Measurements from ENCODE around the gene RTN1.

GRCh38 chr14:59788176-59788575 lies 82.4 kb downstream of the RTN1 start:
- no peak for TF ChIP-seq EZH2 (IDR thresholded peaks at IDR 0.05; ENCODE audit: insufficient read depth, poor library complexity, severe bottlenecking)
- no peak for TF ChIP-seq EZH2phosphoT487 (IDR thresholded peaks at IDR 0.05; ENCODE audit: insufficient read depth, low read depth)

Measured in GM23248 (cell line).